Stimulated activated CD8-positive, alpha-beta memory T cell treated with anti-CD3 and anti-CD28 coated beads, Interleukin-4, amount 100 ng/mL, for 48 hours (primary cell): ENCODE measurements around the gene GALR3.
A peak's percentile ranks its signal among the peaks of the same experiment; 100 is the strongest.

Source experiments
- DNase-seq: peaks from one replicate; pipeline ENCODE4 v3.0.0-alpha.2; 2020

Gene GALR3

GRCh38 chr22:37824674-37825641 is 1.8 kb downstream of the GALR3 start:
- peak; percentile 40 for DNase-seq

DNA sequence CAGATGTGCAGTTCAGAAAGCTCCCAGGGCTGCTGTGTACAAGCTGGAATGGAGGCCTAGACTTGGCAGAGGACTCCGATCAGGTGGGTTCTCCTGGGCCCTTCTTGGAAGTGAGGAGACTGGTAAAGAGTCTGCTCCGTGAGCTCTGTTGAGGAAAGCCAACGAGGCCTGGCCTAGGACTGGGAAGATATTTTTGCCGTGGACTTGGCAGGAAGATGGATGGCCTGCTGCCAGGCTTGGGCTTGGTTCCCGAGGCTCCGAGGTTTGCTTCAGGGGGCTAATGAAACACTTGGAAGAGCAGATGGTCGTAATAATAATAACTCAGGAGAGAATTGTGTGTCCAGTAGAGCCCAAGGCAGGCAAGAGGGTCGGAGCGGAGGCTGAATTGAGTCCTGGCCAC is 3.9 kb downstream of the GALR3 start:
- no peak for DNase-seq

DNA sequence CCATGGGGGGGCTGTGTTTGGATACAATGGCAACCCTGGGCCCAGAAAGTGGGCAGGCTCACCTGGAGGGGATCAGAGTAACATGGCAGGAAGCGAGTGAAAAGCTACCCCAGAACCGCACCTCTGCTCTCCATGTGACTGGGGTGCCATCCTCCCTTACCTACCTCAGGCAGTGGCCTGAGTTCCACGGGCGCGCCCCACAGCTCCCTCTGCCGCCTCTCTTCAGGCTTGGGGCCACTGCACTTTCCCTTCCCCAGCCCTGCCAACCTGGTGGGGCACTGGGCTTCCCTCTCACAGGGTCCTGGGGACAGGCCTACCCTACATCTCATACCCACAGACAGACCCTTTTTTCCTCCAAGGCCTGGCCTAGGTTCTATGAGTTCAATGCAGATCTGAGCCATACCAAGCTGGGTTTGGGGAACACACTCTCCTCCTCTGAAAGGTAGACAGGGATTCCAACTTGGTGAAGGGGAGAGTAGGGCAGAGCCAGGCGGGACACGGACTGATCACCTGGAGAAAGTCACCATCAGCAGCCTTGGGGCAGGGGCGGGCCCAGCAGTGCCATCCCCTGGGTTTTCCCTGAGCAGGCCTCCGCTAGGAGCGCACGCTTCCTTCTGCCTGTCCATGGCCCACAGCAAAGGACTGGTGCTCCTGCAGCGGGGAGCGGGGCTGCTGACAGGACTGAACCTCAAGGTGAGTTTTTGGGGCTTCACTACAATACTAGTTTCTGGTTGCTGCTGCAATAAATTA is 7.1 kb downstream of the GALR3 start:
- DNase-seq = no peak

DNA sequence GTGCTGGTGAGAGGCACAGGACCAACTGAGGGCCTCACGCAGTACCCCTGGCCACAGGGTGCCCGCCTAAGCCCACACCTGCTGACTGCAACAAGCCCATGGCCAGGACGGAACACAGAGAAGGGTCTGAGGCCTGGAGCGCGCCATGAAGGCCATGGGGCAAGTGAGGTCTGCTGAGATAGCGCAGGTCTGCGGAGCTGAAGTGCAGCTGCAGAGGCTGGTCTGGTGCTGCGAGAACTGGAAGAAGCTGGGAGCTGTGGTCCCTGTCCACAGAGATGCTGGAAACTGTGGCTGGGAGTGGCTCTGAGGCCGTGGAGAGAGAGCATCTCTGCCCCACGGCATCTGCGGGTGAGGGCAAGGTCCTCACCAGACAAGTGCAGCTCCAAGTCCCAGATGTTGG is 8.3 kb downstream of the GALR3 start:
- DNase-seq = no peak

DNA sequence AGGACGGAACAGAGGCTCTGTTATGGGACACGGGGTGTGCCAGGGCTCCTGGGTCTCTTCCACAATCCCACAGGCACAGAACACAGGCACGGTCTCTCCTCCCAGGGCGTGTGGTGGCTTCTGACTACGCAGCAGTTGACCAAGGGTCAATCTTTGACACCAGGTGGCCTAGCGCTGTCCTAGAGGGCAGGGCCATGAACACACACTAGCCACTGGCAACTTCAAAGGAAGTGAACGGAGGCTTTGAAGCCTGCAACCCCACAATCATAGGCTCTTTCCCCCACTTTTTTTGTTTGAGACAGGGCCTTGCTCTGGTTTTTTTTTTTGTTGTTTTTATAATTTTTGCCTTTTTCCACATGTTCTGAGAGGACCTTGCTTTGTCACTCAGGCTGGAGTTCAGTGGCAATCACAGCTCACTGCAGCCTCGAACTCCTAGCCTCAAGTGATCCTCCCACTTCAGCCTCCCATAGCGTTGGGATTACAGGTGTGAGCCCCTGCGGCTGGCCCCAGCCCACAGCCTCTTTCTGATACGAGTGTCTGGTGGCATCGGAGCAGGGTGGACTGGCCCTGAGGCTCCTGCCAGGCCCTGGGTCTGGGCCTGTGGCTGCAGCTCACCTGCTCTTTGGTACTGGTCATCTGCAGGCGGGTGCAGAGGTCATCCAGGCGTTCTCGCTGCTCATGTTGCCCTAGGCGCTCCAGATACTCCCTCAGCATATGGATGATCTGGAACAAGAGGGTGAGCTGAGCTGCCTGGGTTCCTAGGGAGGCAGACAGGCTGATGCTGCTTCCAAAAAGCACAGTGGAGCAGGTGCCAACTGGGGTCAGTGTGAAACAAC is 9.1 kb downstream of the GALR3 start:
- DNase-seq = no peak

- no peak for DNase-seq
These were observed 19.0 kb downstream of the GALR3 start for GRCh38 chr22:37842015-37842793.

DNA sequence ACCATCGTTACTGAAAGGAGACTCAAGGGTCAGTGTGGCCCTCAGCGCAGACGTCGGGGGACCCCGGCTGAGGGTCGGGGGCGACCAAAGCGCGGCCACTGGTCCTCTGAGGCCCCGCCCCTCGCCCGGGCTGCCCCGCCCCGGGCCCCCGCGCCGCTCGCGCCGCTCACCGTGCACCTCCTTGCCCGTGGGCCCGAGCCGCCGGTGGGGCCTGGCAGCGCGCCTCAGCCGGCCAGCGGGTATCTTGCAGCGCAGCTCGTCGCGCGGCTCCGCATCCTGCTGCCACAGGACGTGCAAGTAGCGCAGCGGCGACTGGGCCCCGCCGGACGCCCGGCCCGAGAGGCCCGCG is 20.5 kb downstream of the GALR3 start:
- DNase-seq = peak; percentile 68

DNA sequence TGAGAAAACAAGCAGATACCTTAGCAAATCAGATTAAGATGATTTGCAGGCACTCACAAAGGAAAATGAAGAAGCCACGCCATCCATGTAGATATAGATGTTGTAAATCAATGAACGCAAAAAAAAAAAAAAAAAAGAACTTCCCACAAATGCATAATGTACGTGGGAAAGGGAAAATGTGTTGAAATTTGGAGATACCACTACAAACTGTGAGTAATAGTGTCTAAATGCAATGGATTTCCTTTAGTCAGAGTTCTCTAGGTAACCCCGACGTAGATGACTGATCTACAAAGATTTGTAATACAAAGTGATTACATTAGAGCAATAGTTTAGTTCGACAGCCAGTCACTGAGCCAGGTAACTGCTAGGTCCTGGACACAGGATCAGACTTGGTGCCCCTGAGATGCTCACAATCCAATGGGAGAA is 21.7 kb downstream of the GALR3 start:
- DNase-seq = no peak

GRCh38 chr22:37846433-37846832 is 23.3 kb downstream of the GALR3 start:
- no peak for DNase-seq

- DNase-seq = peak; percentile 44
These were observed 25.5 kb downstream of the GALR3 start for GRCh38 chr22:37848587-37849088.

GRCh38 chr22:37849089-37849751 is 26.0 kb downstream of the GALR3 start, which contains the start of gene EIF3L:
TSS of gene EIF3L (plus strand) at chr22:37849419. CDS start at chr22:37849450, 31 bp downstream.
- DNase-seq = peak; percentile 92

GRCh38 chr22:37850801-37851200 is 27.6 kb downstream of the GALR3 start:
- no peak for DNase-seq

DNA sequence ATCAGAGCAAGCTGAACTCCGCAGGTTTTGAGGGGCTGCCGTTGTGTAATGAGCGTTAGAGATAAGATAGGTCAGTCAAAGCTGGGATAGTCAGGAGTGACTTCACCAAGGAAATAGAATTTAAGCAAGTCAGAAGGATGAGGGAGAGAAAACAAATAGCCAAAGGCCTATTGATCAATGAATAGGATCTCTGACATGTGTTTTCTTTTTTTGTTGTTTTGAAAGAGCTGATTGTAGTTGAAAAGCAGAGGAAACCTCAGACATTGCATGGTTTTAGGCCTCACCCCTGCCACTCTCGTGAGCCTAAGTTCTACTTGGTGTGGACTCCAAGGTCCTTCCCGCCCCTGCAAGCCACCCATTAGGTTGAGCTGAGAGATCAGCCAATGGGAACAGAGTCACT is 29.2 kb downstream of the GALR3 start:
- DNase-seq = no peak

- DNase-seq = no peak
These were observed 31.8 kb downstream of the GALR3 start for GRCh38 chr22:37854946-37855345.

- DNase-seq = no peak
These were observed 32.3 kb downstream of the GALR3 start for GRCh38 chr22:37855462-37855861.

GRCh38 chr22:37860796-37861421 is 37.7 kb downstream of the GALR3 start:
- DNase-seq = no peak

- no peak for DNase-seq
These were observed 39.6 kb downstream of the GALR3 start for GRCh38 chr22:37862570-37863325.

- DNase-seq = no peak
These were observed 42.3 kb downstream of the GALR3 start for GRCh38 chr22:37865510-37865909.

DNA sequence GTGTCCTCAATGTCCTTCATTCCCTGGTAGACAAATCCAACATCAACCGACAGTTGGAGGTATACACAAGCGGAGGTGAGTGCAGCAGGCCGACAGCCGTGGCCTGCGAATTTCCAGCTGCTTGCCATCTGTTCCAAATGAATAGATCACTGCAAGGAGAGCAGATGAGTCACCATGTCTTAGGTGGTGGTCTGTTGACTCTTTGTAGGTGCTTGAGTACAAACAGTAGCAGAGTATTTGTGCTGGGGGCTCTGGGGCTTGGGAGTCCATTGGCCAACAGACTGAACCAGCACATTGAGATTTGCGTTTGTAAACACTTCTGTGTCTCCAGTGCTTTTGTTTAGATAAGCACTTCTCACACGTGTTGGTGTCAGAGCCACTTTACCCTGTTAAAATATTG is 47.1 kb downstream of the GALR3 start:
- DNase-seq = no peak
